COLO668 (cell line): Measurements from ENCODE around the gene PADI2.

Source experiments
- DNase-seq: peaks from one replicate; lab custom pipeline; 2025; ENCODE audit not compliant: unreplicated experiment; lab: John Stamatoyannopoulos, UW

Gene PADI2

GRCh38 chr1:17024721-17025120, 94.5 kb downstream of the PADI2 start:
- no peak for DNase-seq

GRCh38 chr1:17023573-17023972, 95.7 kb downstream of the PADI2 start:
- no peak for DNase-seq

- no peak for DNase-seq
Measured at GRCh38 chr1:17023102-17023501, 96.1 kb downstream of the PADI2 start.

GRCh38 chr1:17021896-17022295, 97.4 kb downstream of the PADI2 start:
- no peak for DNase-seq

- no peak for DNase-seq
Measured at GRCh38 chr1:17020502-17020901, 98.7 kb downstream of the PADI2 start.

GRCh38 chr1:17018849-17019248, 100.4 kb downstream of the PADI2 start:
- no peak for DNase-seq

- DNase-seq, result no peak
Measured at GRCh38 chr1:17017435-17017834, 101.8 kb downstream of the PADI2 start.
